H1 (cell line): Measurements from ENCODE around the gene SEZ6. TPM values are rescaled to one million over a fixed set of nuclear protein-coding genes. Genes with fewer than 3 reads are reported as not detected.

Experiments used
- polyA plus RNA-seq, 7 experiments: library from polyadenylated mRNA; depleted of rRNA in 3 of 7; stranded (reverse) in 5 of 7; unstranded in 2 of 7; fragments of >200 nt in 5 of 7; fragments of 200-250 nt in 2 of 7; gene quantifications; 1 replicate in 5 of 7; 2 replicates in 1 of 7; 4 replicates in 1 of 7; pipeline versions ENCODE4 v1.2.1 to v1.2.3, GENCODE V29; 2011 to 2013; ENCODE audit warnings: missing spikeins in 2 of 7, mixed read lengths in 2 of 7
- total RNA-seq: library from RNA; stranded (reverse); fragmentation: NEBNext Ultra II Directional; extraction: Animal tissue kit (Norgen Biotek cat#: 25700); gene quantifications from 2 replicates; pipeline ENCODE4 v1.2.1, GENCODE V29; 2021
- TF ChIP-seq, protein P1 (sequence below): fragments of 300-600 bp; sonication (generic); IDR thresholded peaks from 2 replicates; pipeline ENCODE4 v1.7.1; 2012; ENCODE audit warnings: low read length, moderate library complexity, mild to moderate bottlenecking, inconsistent platforms; ENCODE audit not compliant: insufficient replicate concordance

The SEZ6 gene
- total and polyA plus RNA-seq, 2 of the 8 experiments (the other 6 are each of a cell fraction or from before 2014, with no cell fraction given): 6.9 to 16.1 TPM

DNA sequence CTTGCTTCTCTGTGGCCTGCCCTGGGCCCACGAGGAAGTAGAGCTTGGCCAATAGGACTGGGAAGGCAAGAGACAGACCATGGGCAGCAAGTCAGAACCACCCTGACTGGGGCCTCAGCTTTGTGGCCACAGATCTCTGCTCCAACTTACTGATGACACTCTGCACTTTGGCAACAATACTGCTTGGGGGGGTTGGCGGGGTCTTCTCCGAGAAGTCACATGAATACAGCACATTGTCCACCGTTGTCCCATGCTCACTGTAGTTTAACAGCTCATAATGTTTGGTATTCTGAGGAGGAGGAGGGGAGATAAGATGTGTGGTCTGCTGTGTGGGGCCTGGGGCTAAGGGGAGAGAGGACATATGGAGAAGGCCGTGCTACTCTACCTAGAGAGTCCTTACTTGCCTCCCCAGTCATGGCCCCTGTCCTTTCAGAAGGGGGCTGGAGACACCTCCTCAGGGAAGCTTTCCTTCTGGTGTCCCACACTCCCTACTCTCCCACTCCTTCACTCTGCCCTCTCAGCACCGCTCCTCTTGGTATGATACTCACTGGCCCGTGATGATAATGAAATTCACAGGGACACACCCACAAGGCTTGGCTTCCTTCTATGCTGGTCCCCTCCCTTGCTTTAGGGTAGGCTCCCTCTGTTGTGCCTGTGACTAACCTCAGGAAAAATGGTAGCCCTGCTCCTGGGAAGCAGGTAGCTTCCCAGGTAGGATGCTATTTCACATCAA lies 99.0 kb downstream of the SEZ6 start (continued):
- TF ChIP-seq, protein P1, sequence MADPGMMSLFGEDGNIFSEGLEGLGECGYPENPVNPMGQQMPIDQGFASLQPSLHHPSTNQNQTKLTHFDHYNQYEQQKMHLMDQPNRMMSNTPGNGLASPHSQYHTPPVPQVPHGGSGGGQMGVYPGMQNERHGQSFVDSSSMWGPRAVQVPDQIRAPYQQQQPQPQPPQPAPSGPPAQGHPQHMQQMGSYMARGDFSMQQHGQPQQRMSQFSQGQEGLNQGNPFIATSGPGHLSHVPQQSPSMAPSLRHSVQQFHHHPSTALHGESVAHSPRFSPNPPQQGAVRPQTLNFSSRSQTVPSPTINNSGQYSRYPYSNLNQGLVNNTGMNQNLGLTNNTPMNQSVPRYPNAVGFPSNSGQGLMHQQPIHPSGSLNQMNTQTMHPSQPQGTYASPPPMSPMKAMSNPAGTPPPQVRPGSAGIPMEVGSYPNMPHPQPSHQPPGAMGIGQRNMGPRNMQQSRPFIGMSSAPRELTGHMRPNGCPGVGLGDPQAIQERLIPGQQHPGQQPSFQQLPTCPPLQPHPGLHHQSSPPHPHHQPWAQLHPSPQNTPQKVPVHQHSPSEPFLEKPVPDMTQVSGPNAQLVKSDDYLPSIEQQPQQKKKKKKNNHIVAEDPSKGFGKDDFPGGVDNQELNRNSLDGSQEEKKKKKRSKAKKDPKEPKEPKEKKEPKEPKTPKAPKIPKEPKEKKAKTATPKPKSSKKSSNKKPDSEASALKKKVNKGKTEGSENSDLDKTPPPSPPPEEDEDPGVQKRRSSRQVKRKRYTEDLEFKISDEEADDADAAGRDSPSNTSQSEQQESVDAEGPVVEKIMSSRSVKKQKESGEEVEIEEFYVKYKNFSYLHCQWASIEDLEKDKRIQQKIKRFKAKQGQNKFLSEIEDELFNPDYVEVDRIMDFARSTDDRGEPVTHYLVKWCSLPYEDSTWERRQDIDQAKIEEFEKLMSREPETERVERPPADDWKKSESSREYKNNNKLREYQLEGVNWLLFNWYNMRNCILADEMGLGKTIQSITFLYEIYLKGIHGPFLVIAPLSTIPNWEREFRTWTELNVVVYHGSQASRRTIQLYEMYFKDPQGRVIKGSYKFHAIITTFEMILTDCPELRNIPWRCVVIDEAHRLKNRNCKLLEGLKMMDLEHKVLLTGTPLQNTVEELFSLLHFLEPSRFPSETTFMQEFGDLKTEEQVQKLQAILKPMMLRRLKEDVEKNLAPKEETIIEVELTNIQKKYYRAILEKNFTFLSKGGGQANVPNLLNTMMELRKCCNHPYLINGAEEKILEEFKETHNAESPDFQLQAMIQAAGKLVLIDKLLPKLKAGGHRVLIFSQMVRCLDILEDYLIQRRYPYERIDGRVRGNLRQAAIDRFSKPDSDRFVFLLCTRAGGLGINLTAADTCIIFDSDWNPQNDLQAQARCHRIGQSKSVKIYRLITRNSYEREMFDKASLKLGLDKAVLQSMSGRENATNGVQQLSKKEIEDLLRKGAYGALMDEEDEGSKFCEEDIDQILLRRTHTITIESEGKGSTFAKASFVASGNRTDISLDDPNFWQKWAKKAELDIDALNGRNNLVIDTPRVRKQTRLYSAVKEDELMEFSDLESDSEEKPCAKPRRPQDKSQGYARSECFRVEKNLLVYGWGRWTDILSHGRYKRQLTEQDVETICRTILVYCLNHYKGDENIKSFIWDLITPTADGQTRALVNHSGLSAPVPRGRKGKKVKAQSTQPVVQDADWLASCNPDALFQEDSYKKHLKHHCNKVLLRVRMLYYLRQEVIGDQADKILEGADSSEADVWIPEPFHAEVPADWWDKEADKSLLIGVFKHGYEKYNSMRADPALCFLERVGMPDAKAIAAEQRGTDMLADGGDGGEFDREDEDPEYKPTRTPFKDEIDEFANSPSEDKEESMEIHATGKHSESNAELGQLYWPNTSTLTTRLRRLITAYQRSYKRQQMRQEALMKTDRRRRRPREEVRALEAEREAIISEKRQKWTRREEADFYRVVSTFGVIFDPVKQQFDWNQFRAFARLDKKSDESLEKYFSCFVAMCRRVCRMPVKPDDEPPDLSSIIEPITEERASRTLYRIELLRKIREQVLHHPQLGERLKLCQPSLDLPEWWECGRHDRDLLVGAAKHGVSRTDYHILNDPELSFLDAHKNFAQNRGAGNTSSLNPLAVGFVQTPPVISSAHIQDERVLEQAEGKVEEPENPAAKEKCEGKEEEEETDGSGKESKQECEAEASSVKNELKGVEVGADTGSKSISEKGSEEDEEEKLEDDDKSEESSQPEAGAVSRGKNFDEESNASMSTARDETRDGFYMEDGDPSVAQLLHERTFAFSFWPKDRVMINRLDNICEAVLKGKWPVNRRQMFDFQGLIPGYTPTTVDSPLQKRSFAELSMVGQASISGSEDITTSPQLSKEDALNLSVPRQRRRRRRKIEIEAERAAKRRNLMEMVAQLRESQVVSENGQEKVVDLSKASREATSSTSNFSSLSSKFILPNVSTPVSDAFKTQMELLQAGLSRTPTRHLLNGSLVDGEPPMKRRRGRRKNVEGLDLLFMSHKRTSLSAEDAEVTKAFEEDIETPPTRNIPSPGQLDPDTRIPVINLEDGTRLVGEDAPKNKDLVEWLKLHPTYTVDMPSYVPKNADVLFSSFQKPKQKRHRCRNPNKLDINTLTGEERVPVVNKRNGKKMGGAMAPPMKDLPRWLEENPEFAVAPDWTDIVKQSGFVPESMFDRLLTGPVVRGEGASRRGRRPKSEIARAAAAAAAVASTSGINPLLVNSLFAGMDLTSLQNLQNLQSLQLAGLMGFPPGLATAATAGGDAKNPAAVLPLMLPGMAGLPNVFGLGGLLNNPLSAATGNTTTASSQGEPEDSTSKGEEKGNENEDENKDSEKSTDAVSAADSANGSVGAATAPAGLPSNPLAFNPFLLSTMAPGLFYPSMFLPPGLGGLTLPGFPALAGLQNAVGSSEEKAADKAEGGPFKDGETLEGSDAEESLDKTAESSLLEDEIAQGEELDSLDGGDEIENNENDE: no peak
- TF ChIP-seq, all 59 proteins: peak for 1
